OCI-LY3 (cell line): ENCODE measurements around the gene DPF3.

Experiments used
- H2AFZ ChIP-seq: fragments of 200-600, 300-600 bp; shearing (Covaris generic); 2 replicates; pipeline ENCODE4 v1.6.0; 2014; ENCODE audit warnings: antibody characterized with exemption, low read depth, low read length
- H3K27ac ChIP-seq: fragments of 200-600, 300-600 bp; sonication (generic); 2 replicates; pipeline ENCODE4 v1.5.1; 2014; ENCODE audit warnings: mild to moderate bottlenecking, low read length, moderate library complexity, mixed read lengths
- H3K27me3 ChIP-seq: fragments of 200-600, 300-600 bp; sonication (generic); 2 replicates; pipeline ENCODE4 v1.6.1; 2014; ENCODE audit warnings: low read depth, low read length, mixed read lengths
- H3K36me3 ChIP-seq: fragments of 200-600, 300-600 bp; sonication (generic); replicated peaks from 2 replicates; pipeline ENCODE3; 2014; ENCODE audit warnings: low read depth, low read length, mixed read lengths
- H3K4me1 ChIP-seq: fragments of 300-600, 200-600 bp; sonication (generic); 2 replicates; pipeline ENCODE4 v1.6.1; 2014; ENCODE audit warnings: low read length, mixed read lengths
- H3K4me2 ChIP-seq: fragments of 200-600, 300-600 bp; sonication (generic); 2 replicates; pipeline ENCODE4 v1.6.1; 2014; ENCODE audit warnings: low read length, mixed read lengths
- H3K4me3 ChIP-seq: fragments of 300-600, 200-600 bp; sonication (generic); 2 replicates; pipeline ENCODE4 v1.5.1; 2014; ENCODE audit warnings: antibody characterized with exemption, mild to moderate bottlenecking, low read length, moderate library complexity
- H3K79me2 ChIP-seq: fragments of 300-600, 200-600 bp; shearing (Covaris generic); 2 replicates; pipeline ENCODE4 v1.6.1; 2014; ENCODE audit warnings: mild to moderate bottlenecking, low read length, mixed read lengths
- H3K9ac ChIP-seq: fragments of 300-600, 200-600 bp; shearing (Covaris generic); 2 replicates; pipeline ENCODE4 v1.6.0; 2014; ENCODE audit warnings: mild to moderate bottlenecking, low read length, moderate library complexity
- H3K9me3 ChIP-seq: fragments of 200-600, 300-600 bp; shearing (Covaris generic); 2 replicates; pipeline ENCODE4 v1.6.1; 2014; ENCODE audit warnings: low read length, mixed read lengths; ENCODE audit not compliant: insufficient read depth
- H4K20me1 ChIP-seq: fragments of 200-600, 300-600 bp; sonication (generic); 2 replicates; pipeline ENCODE4 v1.6.1; 2016; ENCODE audit warnings: low read length, mixed read lengths; ENCODE audit not compliant: insufficient read depth
- CTCF ChIP-seq: fragments of 200-600, 300-600 bp; sonication (generic); IDR thresholded peaks from 2 replicates; pipeline ENCODE4 v1.5.1; 2014; ENCODE audit warnings: antibody characterized with exemption, low read length, low read depth
- EZH2phosphoT487 ChIP-seq: fragments of 200-600 bp; shearing (Covaris generic); IDR thresholded peaks from 2 replicates; pipeline ENCODE4 v1.6.1; 2018; ENCODE audit warnings: antibody characterized with exemption, mixed run types, low read depth

Gene DPF3

GRCh38 chr14:72578514-72578913 is 315.4 kb downstream of the DPF3 start:
- H3K4me3 ChIP-seq, result no peak overlapping the region
- H3K27ac ChIP-seq, result no peak overlapping the region
- H3K4me1 ChIP-seq, result no peaks in the 10 kb centered on the region
- H3K36me3 ChIP-seq, result no peaks in the 10 kb centered on the region
- no peak for TF ChIP-seq CTCF
- no peak for TF ChIP-seq EZH2phosphoT487
- H2AFZ ChIP-seq, result no peak overlapping the region
- no peaks in the 10 kb centered on the region for H4K20me1 ChIP-seq
- H3K9ac ChIP-seq, result no peak overlapping the region
- peaks cover 66% of the 10 kb centered on the region for H3K27me3 ChIP-seq
- H3K9me3 ChIP-seq, result no peaks in the 10 kb centered on the region
- no peaks in the 10 kb centered on the region for H3K79me2 ChIP-seq
- no peak overlapping the region for H3K4me2 ChIP-seq

DNA sequence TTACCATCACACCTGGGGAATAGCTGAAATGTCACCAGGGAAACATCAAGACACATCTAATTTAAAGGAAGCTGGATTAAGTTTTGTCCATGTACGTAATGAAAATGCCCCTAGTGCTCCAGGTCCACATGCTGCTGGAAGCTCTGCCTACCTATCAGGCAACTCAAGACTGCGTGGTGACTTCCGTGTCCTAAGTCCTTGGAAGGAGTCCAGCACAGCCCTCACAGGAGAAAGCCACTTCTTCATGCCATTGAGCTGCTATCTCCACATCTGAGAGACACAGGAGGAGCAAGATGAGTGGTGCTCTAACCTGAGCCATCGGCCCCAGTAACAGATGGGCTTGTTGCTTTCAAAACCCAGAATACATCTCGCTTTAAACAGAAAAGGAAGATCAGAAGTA is 316.4 kb downstream of the DPF3 start:
- H2AFZ ChIP-seq, result no peak overlapping the region
- H3K4me2 ChIP-seq, result no peak overlapping the region
- peaks cover 68% of the 10 kb centered on the region for H3K27me3 ChIP-seq
- no peaks in the 10 kb centered on the region for H3K36me3 ChIP-seq
- TF ChIP-seq CTCF (no peak), EZH2phosphoT487 (no peak)
- H3K79me2 ChIP-seq, result no peaks in the 10 kb centered on the region
- no peaks in the 10 kb centered on the region for H3K9me3 ChIP-seq
- H3K4me3 ChIP-seq, result no peak overlapping the region
- H3K9ac ChIP-seq, result no peak overlapping the region
- H3K27ac ChIP-seq, result no peak overlapping the region
- H3K4me1 ChIP-seq, result no peaks in the 10 kb centered on the region
- no peaks in the 10 kb centered on the region for H4K20me1 ChIP-seq

GRCh38 chr14:72576258-72576657 is 317.6 kb downstream of the DPF3 start:
- H3K27ac ChIP-seq, result no peak overlapping the region
- no peak for TF ChIP-seq EZH2phosphoT487
- no peak for TF ChIP-seq CTCF

DNA sequence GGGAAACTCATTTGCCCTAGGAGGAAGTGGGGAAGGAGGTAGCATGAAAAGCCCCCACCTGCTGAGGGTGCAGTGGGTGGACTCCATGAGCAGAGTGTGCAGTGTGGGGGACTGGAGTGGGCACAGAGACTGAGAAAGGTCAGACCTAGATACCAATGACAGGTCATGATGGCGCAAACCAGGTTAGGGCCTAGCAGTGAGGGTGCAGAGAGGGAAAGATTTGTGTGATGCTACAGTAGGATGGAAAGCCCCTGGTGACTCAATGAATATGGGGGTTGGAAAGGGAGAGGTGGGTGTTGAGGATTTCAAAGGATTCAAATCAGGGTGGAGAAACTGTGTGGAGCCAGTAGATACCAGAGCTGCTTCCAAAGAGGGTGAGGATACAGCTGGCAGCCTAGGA is 319.2 kb downstream of the DPF3 start:
- Histone ChIP-seq H2AFZ (no peak overlapping the region), H3K36me3 (no peaks in the 10 kb centered on the region), H3K4me2 (no peak overlapping the region), H4K20me1 (no peaks in the 10 kb centered on the region), H3K27me3 (peaks cover 72% of the 10 kb centered on the region), H3K4me3 (no peak overlapping the region), H3K9me3 (no peaks in the 10 kb centered on the region), H3K79me2 (no peaks in the 10 kb centered on the region), H3K27ac (no peak overlapping the region), H3K4me1 (no peaks in the 10 kb centered on the region), H3K9ac (no peak overlapping the region)
- TF ChIP-seq EZH2phosphoT487 (no peak), CTCF (no peak)

More at GRCh38 chr14:72576258-72576657, 317.6 kb downstream of the DPF3 start:
- no peaks in the 10 kb centered on the region for H3K4me1 ChIP-seq
- no peak overlapping the region for H3K4me3 ChIP-seq
- no peaks in the 10 kb centered on the region for H3K36me3 ChIP-seq
- no peaks in the 10 kb centered on the region for H3K79me2 ChIP-seq
- H2AFZ ChIP-seq, result no peak overlapping the region
- H3K4me2 ChIP-seq, result no peak overlapping the region
- no peaks in the 10 kb centered on the region for H4K20me1 ChIP-seq
- H3K9me3 ChIP-seq, result no peaks in the 10 kb centered on the region
- peaks cover 74% of the 10 kb centered on the region for H3K27me3 ChIP-seq
- no peak overlapping the region for H3K9ac ChIP-seq
